A172 (cell line): ENCODE results near the gene LSP1. TPM values are rescaled to one million over a fixed set of nuclear protein-coding genes. Genes with fewer than 3 reads are reported as not detected.
"Not testable (repeated sequence)": the region's sequence is repeated elsewhere in the genome, so short reads cannot be mapped to it uniquely, and the experiment has no call there.

Experiments
- DNase-seq: peaks from one replicate; pipeline ENCODE4 v3.0.0-alpha.2; 2015; ENCODE audit warnings: low spot score
- total RNA-seq: library from RNA; depleted of rRNA; stranded (reverse); fragments of >200 nt; shearing (Covaris generic); gene quantifications from 2 replicates; pipeline ENCODE4 v1.2.3, GENCODE V29; 2014

LSP1 gene
- total RNA-seq, 1 experiment from 2014 or later, result 71.7 TPM

DNA sequence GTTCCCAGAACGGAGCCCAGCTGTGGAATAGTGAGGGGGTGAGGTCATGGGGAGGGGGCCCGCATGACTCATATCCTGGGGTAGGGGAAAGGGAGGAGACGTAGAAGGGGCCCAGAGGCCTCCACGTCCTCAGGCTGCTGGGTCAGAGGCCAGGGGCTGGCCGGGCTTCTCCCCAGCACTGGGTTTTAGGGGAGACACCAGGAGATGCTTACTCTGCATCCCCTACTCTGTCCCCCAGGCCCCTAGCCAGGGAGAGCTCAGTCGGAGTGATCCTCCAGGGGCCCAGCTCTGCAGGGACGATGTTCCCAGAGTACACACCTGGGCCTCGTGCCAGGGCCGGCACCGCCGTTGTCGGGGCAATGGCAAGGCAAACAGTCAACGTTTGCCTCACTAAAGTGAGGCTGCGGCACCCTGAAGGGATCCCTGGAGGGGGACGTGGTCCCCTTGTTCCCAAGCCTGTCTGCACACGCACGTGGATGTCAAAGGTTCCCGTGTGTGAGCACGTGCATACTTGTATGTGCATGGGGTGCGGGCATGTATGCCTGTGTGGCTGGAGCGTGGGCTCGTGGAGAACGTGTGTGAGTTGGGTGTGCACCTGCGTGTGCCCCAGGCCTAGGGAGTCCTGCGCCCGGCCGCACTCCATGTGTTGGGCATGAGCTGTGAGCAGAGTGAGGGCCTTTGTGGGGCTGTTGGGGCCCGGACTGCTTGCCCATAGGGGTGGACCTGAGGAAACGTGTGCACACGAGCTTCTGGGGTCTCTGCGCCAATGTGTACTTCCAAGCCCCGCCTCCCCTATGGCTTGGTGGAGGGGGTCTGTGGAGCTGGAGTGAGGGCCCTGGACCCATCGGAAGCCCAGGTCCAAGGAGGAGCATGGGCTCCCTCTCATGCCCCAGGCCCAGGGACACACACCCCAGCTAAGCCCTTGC, 24.6 kb downstream of the LSP1 start:
- DNase-seq, result no peak

DNA sequence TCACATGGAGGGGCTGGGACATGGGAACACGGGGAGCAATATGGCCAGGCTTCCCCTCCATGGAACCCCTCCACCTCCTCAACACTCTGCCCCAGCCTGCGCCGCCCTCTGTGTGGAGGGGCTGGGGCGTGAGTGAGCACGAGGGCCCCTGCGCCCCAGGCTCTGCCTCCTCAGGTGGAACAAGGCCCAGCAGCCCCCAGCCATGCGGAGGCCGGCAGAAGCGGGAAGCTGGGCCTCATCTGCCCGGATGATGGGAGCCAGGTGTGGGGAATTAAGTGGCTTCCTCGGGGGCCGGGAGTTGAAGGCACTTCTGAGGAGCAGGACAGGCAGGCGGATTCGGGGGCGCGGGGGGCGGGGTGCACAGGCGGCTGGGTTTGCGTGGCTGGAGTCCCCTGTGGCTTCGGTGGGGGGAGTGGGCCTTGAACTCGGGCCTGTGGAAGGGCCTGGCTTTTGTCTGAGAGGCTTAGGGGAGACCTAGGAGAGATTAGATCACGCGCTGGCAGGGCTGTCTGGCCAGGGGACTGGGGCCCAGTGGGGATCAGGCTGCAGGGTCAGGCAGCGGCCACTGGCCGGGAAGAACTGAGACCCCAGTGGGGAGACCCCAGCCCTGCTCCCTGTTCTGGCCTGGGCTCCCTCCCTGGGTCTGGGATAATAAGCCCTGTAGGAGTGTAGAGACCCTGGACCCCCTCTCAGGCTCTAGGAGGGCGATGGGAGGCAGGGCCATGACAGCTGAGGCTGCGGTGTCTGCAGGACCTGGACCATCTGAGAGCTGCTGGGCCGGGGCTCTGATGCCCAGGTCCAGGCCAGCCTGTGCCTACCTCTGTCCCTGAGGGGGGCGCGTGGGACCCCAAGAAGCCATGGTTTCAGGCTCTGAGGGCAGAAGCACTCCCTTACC, 25.5 kb downstream of the LSP1 start:
- no peak for DNase-seq

DNA sequence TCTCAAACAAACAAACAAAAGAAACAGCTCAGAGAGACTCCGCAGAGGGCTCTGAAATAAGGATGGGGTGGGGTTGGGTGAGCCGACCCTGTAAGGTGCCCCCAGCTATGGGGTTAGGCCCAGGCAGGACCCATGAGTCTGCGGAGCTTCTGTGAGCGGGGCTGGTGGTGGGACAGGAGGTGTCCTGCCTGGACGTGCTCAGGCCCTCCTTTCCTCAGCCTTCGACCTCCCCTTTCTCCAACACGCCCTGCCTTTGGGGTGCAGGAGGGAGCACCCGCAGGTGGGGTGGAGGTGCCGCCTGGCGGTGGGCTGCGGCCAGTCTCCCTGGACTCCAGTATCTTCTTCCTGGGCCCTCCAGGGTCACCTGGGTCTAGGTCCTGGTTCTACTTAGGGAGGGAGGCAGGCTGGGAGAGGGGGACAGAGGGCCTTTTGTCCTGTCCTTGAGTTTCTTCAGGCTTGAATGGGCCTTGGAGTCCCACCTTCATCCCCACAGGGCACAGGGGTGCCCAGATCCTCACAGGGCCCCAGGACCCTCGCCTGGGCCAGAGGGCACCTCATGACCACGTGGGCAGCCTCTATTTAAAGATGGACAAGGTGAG, 26.6 kb downstream of the LSP1 start:
- no peak for DNase-seq

DNA sequence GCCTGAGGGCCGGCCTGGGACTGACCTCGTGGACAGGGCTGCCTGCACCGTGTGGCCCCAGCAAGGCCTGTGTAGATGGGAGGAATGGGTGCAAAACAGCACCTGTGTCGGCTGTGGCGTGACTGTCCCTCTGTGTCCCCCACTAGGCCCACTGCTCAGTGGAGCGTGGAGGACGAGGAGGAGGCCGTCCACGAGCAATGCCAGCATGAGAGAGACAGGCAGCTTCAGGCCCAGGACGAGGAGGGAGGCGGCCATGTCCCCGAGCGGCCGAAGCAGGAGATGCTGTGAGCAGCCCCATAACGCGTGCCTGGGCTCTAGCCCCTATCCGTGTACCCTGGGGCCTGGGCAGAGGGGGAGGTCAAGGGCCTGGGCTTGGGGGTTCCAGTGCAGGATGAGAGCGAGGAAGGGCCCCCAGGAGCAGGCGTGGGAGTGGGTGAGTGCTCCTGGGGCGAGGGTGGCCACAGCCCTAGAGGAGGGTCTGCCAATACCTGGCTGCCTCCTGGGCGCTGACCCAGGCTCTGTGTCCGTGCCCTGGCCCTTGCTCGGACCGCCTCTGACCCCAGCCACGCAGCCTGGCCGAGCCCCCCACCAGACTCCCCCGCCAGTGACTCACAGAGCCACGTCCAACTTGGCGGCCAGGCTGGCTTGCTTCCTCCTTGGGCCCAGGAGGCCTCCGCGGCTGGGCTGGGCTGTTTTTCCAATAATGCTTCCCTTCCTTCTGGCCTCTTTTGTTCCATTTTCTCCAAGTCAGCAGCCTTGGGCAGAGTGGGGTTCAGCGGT, 27.2 kb downstream of the LSP1 start:
- no peak for DNase-seq

DNA sequence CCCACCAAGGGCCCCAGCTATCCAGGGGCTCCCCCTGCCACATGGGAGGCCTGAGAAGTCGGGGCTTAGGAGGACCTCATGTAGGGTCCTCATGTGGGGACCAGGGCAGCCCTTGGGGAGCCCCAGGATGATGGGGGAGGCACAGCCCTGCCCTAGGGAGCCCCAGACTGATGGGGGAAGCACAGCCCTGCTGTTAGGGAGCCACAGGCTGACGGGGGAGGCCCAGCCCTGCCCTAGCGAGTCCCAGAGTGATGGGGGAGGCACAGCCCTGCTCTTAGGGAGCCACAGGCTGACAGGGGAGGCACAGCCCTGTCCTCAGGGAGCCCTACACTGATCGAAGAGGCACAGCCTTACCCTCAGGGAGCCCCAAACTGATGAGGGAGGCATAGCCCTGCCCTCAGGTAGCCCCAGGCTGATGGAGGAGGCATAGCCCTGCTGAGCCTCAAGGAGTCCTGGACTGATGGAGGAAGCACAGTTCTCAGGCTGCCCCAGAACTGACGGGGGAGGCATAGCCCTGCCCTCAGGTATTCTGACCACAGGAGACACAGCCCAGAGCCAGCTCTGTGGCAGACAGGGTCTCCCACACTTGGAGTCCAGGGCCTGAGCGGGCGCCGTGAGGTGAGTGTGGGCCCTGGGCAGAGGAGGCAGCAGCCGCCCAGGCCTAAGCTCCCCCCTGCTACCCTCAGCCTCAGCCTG, 28.0 kb downstream of the LSP1 start:
- DNase-seq, result no peak

DNA sequence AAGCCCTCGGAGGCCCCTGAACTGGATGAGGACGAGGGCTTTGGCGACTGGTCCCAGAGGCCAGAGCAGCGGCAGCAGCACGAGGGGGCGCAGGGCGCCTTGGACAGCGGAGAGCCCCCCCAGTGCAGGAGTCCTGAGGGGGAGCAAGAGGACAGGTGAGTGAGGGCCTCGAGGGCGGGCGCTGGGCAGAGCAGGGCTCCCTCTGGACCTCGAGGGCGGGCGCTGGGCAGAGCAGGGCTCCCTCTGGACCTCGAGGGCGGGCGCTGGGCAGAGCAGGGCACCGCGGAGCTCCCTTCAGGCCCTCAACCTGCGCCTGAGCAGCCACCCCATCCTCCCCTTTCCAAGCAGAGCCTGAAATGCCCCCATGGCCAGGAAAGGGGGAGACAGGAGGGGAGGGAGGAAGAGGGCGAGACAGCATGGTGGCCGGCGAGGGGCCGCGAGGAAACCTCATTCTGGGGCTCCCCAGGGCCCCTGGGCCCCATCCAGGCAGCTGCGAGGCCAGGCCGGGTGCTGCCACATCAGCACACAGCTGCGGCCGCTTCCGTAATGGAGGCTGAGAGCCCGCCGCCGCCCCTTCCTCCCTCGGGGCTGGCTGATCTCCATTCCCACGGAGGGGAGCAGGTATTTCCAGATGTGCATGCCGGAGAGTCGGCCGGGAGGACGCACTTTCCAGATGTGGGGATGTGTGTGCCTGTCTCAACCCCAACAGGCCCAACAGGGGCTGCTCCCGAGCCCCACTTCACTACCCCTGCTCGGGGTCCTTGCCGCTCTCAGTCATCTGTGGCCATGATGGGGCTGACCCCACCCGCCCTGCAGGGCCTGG, 28.8 kb downstream of the LSP1 start:
- no peak for DNase-seq

DNA sequence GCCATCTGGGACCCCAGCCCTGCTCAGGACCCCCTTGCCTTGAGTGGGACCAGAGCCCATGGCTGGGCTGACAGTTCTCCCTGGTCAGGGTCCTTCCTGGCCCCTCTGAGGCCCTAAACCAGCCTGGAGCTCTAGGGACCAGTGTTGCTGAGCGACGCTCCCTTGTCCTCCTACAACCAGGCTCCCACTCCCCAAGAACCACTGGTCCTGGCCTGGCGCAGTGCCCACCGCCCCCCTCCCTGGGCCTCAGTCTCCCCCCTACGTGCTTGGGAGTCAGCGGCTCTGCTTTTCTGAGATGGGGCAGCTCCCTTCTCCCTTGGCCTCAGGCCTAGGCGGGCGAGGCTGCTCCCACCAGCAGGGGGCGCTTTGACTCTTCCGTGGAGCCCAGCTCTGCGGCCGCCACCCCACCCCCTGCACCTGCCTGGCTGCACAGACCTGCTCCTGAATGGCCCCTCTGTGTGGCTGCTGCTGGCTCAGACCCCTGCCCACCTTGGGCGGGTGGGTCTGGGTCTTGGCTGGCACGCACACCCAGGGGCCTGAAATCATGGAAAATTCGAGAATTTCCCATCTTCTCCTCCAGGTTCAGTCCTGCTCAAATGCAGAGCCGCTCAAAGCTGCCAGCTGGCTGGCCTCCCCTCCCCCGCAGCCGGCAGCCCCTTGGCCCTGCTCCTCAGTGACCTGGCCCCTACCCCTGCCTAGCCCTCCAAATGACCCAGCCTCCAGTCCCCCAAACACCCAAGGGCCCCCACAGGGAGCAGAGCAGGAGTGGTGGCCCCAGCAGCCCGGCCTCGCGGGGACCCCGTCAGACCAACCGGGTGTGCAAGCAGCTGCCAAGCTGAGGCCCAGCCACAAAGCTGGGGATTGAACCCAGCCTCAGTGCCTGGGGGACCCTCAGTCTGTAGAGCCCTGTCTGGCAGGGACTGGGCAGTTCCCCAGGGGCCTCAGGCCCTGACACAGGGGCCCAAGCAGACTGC, 29.7 kb downstream of the LSP1 start:
- peak; percentile 60 for DNase-seq

DNA sequence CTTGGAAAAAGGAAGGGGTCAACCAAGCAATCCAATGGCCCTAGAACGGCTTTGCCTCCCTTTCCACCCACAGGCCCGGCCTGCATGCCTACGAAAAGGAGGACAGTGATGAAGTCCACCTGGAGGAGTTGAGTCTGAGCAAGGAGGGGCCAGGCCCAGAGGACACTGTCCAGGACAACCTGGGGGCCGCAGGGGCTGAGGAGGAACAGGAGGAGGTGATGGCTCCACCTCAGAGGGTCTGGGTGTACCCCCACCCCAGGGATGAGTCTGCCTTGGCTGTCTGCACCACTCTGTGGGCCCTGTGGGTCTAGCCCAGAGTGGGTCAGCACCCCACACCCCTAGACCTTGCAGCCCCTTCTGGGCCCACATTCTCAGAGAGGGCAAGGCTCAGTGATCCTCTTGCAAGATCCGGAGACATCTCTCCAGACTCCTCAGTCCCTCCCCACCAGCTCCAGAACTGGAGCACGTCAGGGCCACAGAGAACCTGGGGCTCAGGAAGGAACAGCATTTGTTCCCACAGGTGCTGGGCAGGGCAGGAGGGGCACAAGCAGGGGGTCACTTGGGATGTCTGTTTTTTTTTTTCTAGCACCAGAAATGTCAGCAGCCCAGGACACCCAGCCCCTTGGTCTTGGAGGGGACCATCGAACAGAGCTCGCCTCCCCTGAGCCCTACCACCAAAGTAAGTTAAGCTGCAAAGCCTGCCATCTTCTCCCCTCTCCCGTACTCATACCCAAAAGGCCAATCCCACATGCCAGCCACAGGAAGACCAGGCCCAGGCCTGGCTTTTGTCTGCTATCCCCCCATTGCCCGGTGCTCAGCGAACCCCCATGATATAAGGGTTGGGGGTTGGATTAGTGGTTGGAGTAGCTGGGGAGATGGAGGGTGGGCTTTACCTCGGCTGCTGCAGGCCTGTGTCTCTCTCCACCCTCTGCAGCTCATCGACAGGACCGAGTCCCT, 30.7 kb downstream of the LSP1 start:
- no peak for DNase-seq

DNA sequence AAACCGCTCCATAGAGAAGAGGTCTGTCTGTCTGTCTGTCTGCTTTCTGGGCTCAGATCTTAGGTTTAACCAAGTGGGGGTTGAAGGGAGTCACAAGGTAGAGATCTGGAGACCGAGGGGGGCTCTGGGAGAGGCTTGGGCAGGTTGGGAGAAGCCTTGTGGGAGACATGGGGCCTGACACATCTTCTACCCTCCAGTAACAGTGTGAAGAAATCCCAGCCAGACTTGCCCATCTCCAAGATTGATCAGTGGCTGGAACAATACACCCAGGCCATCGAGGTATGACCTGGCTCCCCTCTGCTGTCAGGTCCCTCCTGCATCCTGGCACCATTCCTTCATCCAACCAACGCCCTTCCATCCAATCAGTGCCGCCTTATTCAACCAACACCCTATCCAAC, 31.4 kb downstream of the LSP1 start:
- DNase-seq, result no peak

DNA sequence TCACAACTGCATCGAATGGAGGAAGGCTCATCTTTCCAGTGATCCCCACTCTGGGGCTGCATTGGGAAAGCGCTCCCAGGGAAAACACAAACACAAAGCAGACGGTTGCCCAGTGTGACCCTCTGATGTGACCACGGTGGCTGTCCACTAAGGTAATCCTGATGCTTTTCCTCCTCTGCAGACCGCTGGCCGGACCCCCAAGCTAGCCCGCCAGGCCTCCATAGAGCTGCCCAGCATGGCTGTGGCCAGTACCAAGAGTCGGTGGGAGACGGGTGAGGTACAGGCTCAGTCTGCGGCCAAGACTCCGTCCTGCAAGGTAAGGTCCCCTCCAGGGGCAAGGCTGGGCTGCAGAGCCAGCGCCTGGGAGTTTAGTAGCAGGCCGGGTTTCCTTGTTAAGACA, 33.7 kb downstream of the LSP1 start:
- DNase-seq, result not testable (repeated sequence)

DNA sequence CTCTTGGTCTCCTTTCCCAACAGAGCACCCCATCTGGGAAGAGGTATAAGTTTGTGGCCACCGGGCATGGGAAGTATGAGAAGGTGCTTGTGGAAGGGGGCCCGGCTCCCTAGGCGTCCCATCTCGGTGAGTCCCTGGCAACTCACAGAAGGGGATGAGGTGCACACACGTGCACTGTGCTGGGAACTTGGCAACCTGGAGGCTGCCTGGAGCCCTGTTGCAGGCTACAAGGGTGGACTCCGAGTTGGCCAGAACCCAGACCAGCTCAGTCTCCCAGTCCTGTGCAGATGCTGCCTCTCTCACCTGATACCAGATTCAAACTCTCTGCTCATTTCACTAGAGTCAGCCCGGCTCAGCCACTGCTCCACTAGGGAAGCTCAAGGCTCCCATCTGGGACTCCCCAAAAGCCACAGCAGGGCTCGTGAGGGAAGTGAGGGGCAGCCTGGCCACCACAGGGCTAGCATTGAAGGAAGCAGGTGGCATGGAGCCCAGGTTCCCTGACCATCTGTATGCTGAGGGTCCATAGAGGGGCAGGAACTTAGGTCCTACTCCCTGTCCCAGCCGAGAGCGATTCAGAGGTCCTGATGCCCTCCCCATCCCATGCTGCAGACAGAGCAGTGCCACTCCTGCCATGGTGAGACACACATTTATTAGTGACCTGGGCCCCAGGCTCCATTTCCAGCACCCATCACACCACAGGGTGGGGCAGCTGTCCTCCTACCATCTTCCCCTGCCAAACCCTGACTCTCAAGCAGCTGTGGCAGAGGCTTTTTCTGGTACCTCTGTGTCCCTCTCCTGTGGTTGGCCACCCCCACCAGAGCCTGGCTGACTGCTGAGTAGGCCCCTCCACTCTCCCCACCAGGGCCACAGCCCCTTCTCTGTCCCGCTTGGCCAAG, 34.8 kb downstream of the LSP1 start:
- no peak for DNase-seq

DNA sequence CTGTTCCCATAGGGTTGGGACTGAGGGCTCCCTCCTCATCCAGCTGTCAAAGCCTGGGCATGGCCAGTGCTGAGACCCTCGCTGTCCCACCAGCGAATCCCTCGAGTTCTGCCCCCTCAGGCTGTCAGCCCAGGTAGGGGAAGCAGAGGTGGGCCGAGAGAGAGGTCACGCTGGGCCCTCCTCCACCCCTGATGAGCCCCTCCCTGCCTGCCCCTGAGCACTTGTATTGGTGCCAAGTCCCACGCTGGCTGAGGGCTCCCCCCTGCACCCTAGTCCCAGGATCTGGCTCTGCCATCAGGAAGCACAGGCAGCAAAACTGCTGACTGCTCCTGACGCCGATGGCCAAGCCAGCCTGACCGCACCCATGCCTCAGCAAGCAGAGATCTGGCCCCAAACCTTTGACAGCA, 35.5 kb downstream of the LSP1 start:
- no peak for DNase-seq

DNA sequence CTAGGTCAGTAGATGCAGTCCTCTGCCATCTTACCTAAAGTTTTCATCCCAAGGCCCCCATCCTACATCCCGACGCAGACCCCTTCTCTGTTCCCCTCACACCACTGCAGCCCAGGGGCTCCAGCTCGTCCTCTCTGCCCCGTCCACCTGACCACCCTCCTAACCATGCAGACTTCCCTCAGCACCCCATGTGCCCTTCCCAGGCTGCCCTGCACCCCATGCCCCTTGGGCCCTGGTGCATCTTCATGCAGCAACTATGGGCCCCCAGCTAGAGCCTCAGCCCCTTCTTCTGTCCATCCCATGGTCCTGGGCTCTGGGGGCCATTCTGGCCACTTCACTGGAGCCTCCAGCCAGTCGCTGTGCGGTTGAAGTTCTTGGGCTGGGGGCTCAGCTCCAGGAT, 35.9 kb downstream of the LSP1 start:
- DNase-seq, result no peak

DNA sequence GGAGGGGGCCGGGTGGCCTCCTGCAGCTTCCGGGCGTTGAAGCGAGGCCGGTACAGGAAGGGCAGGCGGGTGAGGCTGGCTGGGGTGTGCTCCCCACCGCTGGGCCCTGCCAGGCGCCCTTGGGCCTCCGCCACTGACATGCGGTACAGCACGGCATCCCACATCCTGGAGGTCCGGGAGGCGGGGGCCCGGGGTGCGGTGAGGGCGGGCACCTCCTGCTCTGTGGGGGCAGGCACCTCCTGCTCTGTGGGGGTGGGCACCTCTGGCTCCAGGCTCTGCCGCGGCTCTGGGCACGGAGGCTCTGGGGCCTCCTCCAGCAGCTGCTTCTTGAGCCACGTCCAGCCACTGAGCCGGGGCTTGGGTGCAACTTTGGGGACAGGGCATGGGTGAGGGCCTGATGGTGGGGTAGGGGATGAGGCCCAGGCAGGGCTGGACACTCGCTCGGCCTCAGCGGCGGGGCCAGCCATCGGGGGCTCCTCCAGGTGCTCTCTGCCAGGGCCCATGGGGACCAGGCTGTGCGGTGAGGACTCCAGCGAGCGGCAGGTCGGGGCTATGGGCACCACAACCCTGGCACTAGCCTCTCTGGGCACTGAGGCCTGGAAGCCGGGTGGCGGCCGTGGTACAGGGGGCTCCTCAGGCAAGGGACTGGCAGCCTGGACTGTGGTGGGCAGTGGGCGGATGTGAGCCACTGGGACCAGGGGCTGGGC, 36.5 kb downstream of the LSP1 start:
- no peak for DNase-seq

DNA sequence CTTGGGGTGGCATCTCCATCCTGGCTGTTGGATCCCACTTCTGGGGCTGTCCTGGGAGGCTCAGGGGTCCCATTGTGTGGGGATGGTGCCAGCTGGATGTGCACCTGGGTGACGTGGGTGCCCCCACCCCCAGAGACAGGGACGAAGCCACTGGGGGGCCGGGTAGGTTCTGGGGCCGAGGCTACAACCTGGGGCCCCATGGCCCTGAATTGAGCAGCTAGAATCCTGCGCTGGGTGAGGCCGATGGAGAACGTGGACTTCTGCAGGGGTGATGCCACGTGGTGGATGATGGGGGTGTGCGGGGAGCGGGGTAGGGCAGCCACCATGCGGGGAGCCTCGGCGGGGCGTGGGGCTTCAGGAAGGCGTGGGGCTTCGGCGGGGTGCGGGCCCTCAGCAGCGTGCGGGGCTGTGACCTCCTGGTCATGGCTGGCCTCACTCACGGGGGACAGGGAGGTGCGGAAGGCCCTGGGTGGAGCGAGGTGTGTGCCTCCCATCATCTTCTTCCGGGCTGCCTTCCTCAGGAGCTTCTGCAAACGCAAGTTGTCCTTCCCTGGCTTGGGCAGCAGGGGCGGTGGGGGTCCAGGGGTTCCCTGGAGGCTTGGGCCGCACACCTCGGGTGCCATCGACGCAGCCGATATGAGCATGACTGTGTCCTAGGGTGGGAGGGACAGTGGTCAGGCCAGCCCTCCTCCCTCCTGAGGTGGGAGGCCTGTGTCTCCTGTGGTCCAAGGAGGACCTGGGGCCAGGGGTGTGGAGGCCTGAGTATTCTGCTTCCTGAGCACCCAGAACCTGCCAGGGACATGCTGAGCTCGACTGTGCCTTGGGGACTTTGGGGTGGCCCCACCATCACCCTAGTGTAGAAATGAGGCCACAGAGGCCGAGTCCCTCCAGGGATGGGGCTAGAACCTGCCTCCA, 37.3 kb downstream of the LSP1 start:
- no peak for DNase-seq
